Type B pancreatic cell (in vitro differentiated cells): ENCODE results near the gene CAPN15. TPM values are rescaled to one million over a fixed set of nuclear protein-coding genes. Genes with fewer than 3 reads are reported as not detected.

ENCODE experiments used
- DNase-seq: peaks from one replicate; pipeline ENCODE4 v3.0.0; 2021; ENCODE audit warnings: mixed read lengths; ENCODE audit not compliant: unreplicated experiment; ENCODE audit errors: extremely low spot score
- H3K27ac Mint-ChIP-seq: 2 replicates; pipeline ENCODE4 v1.8.0; 2021; ENCODE audit warnings: mild to moderate bottlenecking, mixed read lengths
- H3K27me3 Mint-ChIP-seq: 2 replicates; pipeline ENCODE4 v1.8.0; 2021; ENCODE audit warnings: mixed read lengths
- H3K36me3 Mint-ChIP-seq: 2 replicates; pipeline ENCODE4 v1.8.0; 2021; ENCODE audit warnings: mixed read lengths
- H3K4me1 Mint-ChIP-seq: one replicate; pipeline ENCODE4 v1.8.0; 2021; ENCODE audit warnings: mixed read lengths; ENCODE audit not compliant: unreplicated experiment
- H3K4me3 Mint-ChIP-seq: 2 replicates; pipeline ENCODE4 v1.8.0; 2021; ENCODE audit warnings: mild to moderate bottlenecking, mixed read lengths
- H3K9me3 Mint-ChIP-seq: 2 replicates; pipeline ENCODE4 v1.8.0; 2021; ENCODE audit warnings: mixed read lengths
- CTCF ChIP-seq: fragments of 200-600 bp; sonication (generic); conservative IDR thresholded peaks from 2 replicates; pipeline ENCODE4 v1.5.0; 2021; ENCODE audit warnings: antibody characterized with exemption, mild to moderate bottlenecking
- total RNA-seq: library from RNA; stranded (reverse); gene quantifications from 2 replicates; pipeline ENCODE4 v1.2.1, GENCODE V29; 2021; ENCODE audit warnings: low replicate concordance

CAPN15 gene
- total RNA-seq, 1 donor from 2014 or later, result 52.3 TPM

GRCh38 chr16:574021-574760, 46.7 kb downstream of the CAPN15 start:
- H3K9me3 Mint-ChIP-seq, result no peaks in the 10 kb centered on the region
- TF ChIP-seq CTCF, result no peak
- H3K4me1 Mint-ChIP-seq, result peaks cover 18% of the 10 kb centered on the region
- H3K27me3 Mint-ChIP-seq, result no peaks in the 10 kb centered on the region
- DNase-seq, result no peak
- no peaks in the 10 kb centered on the region for H3K36me3 Mint-ChIP-seq
- H3K4me3 Mint-ChIP-seq, result no peak overlapping the region
- H3K27ac Mint-ChIP-seq, result no peak overlapping the region

- H3K4me3 Mint-ChIP-seq, result no peak overlapping the region
- no peaks in the 10 kb centered on the region for H3K9me3 Mint-ChIP-seq
- no peaks in the 10 kb centered on the region for H3K27me3 Mint-ChIP-seq
- H3K4me1 Mint-ChIP-seq, result peaks cover 15% of the 10 kb centered on the region
- TF ChIP-seq CTCF, result no peak
- H3K27ac Mint-ChIP-seq, result no peak overlapping the region
- no peak for DNase-seq
- no peaks in the 10 kb centered on the region for H3K36me3 Mint-ChIP-seq
Measured at GRCh38 chr16:575354-576196, 48.1 kb downstream of the CAPN15 start.

- no peak for TF ChIP-seq CTCF
- Mint-ChIP-seq H3K9me3 (no peaks in the 10 kb centered on the region), H3K36me3 (no peaks in the 10 kb centered on the region), H3K4me1 (peaks cover 8% of the 10 kb centered on the region), H3K4me3 (no peak overlapping the region), H3K27me3 (no peaks in the 10 kb centered on the region), H3K27ac (no peak overlapping the region)
- no peak for DNase-seq
Measured at GRCh38 chr16:576197-576822, 48.8 kb downstream of the CAPN15 start.

GRCh38 chr16:576823-577201, 49.3 kb downstream of the CAPN15 start:
- no peaks in the 10 kb centered on the region for H3K9me3 Mint-ChIP-seq
- H3K4me1 Mint-ChIP-seq, result peaks cover 3% of the 10 kb centered on the region
- H3K27ac Mint-ChIP-seq, result no peak overlapping the region
- no peak for DNase-seq
- no peak overlapping the region for H3K4me3 Mint-ChIP-seq
- H3K27me3 Mint-ChIP-seq, result no peaks in the 10 kb centered on the region
- TF ChIP-seq CTCF, result peak; percentile 26
- H3K36me3 Mint-ChIP-seq, result no peaks in the 10 kb centered on the region

- no peaks in the 10 kb centered on the region for H3K9me3 Mint-ChIP-seq
Measured at GRCh38 chr16:577796-578195, 50.3 kb downstream of the CAPN15 start.

More at GRCh38 chr16:577796-578195, 50.3 kb downstream of the CAPN15 start:
- Mint-ChIP-seq H3K27me3 (no peaks in the 10 kb centered on the region), H3K27ac (no peak overlapping the region), H3K4me3 (no peak overlapping the region), H3K4me1 (no peaks in the 10 kb centered on the region), H3K36me3 (no peaks in the 10 kb centered on the region)
- TF ChIP-seq CTCF, result no peak
- no peak for DNase-seq
